Gastroesophageal sphincter (tissue), 3 donors: Measurements from ENCODE around the gene CELSR1.

ENCODE experiments used
- EP300 ChIP-seq: sonication (generic); formaldehyde crosslinking; IDR thresholded peaks from one replicate; pipeline ENCODE4 v1.6.1; 2017; ENCODE audit warnings: antibody characterized with exemption, mild to moderate bottlenecking
- POLR2A ChIP-seq, 2 donors: fragments of 450-650 bp; IDR thresholded peaks; one replicate each; pipeline ENCODE4 v1.6.1; 2017; ENCODE audit warnings: antibody characterized with exemption in 2 of 2, mild to moderate bottlenecking in 2 of 2, moderate library complexity in 1 of 2
- POLR2AphosphoS5 ChIP-seq: sonication (generic); formaldehyde crosslinking; IDR thresholded peaks from one replicate; pipeline ENCODE4 v1.6.1; 2017; ENCODE audit warnings: antibody characterized with exemption
- TF ChIP-seq, protein P1 (sequence below), 4 experiments: fragments of 200-600 bp in 2 of 4; fragments of 450-650 bp in 2 of 4; sonication (generic) in 1 of 4; IDR thresholded peaks; one replicate each; pipeline ENCODE4 v1.5.1; 2017 to 2019; ENCODE audit warnings: antibody characterized with exemption in 4 of 4, mild to moderate bottlenecking in 2 of 4, moderate library complexity in 2 of 4

DNA sequence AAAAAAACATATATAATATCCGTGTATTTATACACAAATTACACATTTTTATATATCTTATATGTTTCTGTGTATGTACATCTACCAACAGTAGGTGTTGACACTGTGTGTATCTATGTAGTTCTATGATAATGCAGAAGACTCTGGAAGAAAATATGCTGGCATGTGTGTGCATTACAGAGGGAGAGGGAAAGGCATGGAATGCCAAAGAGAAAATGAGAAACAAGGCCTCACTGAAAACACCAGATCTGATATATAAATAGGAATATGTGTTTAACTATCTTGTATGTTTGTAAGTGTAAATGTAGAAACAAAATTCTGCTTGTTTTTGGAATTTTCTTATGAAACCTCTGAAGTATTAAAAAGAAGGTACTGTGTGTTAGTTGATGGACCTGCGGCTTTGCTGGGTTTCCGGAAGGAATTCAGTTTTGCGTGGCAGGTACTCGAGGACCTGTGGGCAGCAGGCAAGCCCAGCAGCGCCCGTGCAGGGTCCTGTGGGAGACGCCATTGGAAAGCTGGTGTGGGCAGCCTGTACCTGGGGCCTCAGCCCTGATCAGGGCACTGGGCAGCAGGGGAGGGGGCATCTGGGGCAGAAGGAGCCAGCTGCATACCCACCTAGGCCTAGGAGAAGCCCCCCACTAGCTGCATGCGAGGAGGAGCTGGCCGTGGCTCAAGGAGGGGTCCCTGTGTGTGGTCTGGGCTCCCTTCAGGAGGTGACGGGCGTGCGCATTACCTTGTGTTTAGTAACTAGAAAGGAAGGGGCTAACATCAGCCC lies 209.5 kb downstream of the CELSR1 start:
- TF ChIP-seq, protein P1, sequence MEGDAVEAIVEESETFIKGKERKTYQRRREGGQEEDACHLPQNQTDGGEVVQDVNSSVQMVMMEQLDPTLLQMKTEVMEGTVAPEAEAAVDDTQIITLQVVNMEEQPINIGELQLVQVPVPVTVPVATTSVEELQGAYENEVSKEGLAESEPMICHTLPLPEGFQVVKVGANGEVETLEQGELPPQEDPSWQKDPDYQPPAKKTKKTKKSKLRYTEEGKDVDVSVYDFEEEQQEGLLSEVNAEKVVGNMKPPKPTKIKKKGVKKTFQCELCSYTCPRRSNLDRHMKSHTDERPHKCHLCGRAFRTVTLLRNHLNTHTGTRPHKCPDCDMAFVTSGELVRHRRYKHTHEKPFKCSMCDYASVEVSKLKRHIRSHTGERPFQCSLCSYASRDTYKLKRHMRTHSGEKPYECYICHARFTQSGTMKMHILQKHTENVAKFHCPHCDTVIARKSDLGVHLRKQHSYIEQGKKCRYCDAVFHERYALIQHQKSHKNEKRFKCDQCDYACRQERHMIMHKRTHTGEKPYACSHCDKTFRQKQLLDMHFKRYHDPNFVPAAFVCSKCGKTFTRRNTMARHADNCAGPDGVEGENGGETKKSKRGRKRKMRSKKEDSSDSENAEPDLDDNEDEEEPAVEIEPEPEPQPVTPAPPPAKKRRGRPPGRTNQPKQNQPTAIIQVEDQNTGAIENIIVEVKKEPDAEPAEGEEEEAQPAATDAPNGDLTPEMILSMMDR (IDR thresholded peaks at IDR 0.05) = no peak
- no peak for TF ChIP-seq POLR2A (IDR thresholded peaks at IDR 0.05)
- TF ChIP-seq EP300 = no peak
- TF ChIP-seq POLR2AphosphoS5 = no peak
